SK-N-SH (cell line): ENCODE measurements around the gene STXBP1.
A peak's percentile ranks its signal among the peaks of the same experiment; 100 is the strongest.

Experiments
- CHD2 ChIP-seq: fragments of 150-350 bp; IDR thresholded peaks from 2 replicates; pipeline ENCODE4 v1.6.1; 2018; ENCODE audit warnings: low read length; ENCODE audit not compliant: partially characterized antibody
- EP300 ChIP-seq, 2 experiments: IDR thresholded peaks; 2 replicates each; pipeline versions ENCODE4 v1.4.0 to v1.6.1; 2012; ENCODE audit warnings: borderline replicate concordance in 1 of 2, low read depth in 1 of 2, low read length in 1 of 2
- EZH2phosphoT487 ChIP-seq: fragments of 200-600 bp; sonication (generic); IDR thresholded peaks from 2 replicates; pipeline ENCODE4 v1.6.1; 2017; ENCODE audit warnings: low read depth, mixed run types, mild to moderate bottlenecking, antibody characterized with exemption, moderate library complexity, borderline replicate concordance
- FOXJ3 ChIP-seq: sonication (generic); formaldehyde crosslinking; IDR thresholded peaks from 2 replicates; pipeline ENCODE4 v1.5.1; 2020; ENCODE audit warnings: mild to moderate bottlenecking, missing genetic modification reagents
- JUND ChIP-seq: IDR thresholded peaks from 2 replicates; pipeline ENCODE4 v1.4.0; 2012
- POLR2AphosphoS5 ChIP-seq: IDR thresholded peaks from 2 replicates; pipeline ENCODE4 v1.6.1; 2012; ENCODE audit warnings: low read depth, low read length
- RXRA ChIP-seq: IDR thresholded peaks from 2 replicates; pipeline ENCODE4 v1.4.0; 2012; ENCODE audit warnings: low read depth, mild to moderate bottlenecking, borderline replicate concordance
- SIN3A ChIP-seq: IDR thresholded peaks from 2 replicates; pipeline ENCODE4 v1.6.1; 2012; ENCODE audit warnings: low read depth, mild to moderate bottlenecking, low read length, moderate library complexity, borderline replicate concordance
- TAF1 ChIP-seq: IDR thresholded peaks from 2 replicates; pipeline ENCODE4 v1.6.1; 2012; ENCODE audit warnings: low read depth, mild to moderate bottlenecking, low read length, moderate library complexity, borderline replicate concordance
- YY1 ChIP-seq: IDR thresholded peaks from 2 replicates; pipeline ENCODE4 v1.4.0; 2012; ENCODE audit warnings: low read depth, mild to moderate bottlenecking
- TF ChIP-seq, protein P1 (sequence below): fragments of 200-600 bp; sonication (generic); IDR thresholded peaks from 2 replicates; pipeline ENCODE4 v1.6.1; 2017; ENCODE audit warnings: antibody characterized with exemption, mild to moderate bottlenecking, moderate library complexity
- TF ChIP-seq, protein P2 (sequence below): fragments of 150-350 bp; IDR thresholded peaks from 2 replicates; pipeline ENCODE4 v1.6.1; 2017; ENCODE audit warnings: antibody characterized with exemption, low read length, low read depth, borderline replicate concordance
- TF ChIP-seq, protein P3 (sequence below): IDR thresholded peaks from 2 replicates; pipeline ENCODE4 v1.4.0; 2012; ENCODE audit warnings: low read depth
- TF ChIP-seq, protein P4 (sequence below): IDR thresholded peaks from 2 replicates; pipeline ENCODE4 v1.6.1; 2012; ENCODE audit warnings: mild to moderate bottlenecking, low read depth, low read length, moderate library complexity

DNA sequence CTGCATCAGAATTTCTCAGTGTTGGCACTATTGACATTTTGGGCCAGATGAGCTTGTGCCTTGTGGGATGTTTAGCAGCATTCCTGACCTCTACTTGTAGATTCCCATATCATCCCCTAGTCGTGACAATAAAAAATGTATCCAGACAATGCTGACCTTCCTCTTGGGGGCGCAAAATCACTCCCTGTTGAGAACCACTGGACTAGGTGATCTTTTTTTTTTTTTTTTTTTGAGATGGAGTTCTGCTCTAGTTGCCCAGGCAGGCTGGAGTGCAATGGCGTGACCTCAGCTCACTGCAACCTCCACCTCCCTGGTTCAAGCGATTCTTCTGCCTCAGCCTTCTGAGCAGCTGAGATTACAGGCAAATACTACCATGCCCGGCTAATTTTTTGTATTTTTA, 22.6 kb downstream of the STXBP1 start:
- TF ChIP-seq SIN3A (no peak), TAF1 (no peak), POLR2AphosphoS5 (no peak), FOXJ3 (CRISPR knock-in tag) (no peak), CHD2 (no peak), JUND (no peak), EP300 (IDR thresholded peaks at IDR 0.05; ENCODE audit: borderline replicate concordance in 1 of 2, low read depth in 1 of 2, low read length in 1 of 2) (no peak), YY1 (no peak), RXRA (no peak), EZH2phosphoT487 (no peak)
- TF ChIP-seq, protein P1, sequence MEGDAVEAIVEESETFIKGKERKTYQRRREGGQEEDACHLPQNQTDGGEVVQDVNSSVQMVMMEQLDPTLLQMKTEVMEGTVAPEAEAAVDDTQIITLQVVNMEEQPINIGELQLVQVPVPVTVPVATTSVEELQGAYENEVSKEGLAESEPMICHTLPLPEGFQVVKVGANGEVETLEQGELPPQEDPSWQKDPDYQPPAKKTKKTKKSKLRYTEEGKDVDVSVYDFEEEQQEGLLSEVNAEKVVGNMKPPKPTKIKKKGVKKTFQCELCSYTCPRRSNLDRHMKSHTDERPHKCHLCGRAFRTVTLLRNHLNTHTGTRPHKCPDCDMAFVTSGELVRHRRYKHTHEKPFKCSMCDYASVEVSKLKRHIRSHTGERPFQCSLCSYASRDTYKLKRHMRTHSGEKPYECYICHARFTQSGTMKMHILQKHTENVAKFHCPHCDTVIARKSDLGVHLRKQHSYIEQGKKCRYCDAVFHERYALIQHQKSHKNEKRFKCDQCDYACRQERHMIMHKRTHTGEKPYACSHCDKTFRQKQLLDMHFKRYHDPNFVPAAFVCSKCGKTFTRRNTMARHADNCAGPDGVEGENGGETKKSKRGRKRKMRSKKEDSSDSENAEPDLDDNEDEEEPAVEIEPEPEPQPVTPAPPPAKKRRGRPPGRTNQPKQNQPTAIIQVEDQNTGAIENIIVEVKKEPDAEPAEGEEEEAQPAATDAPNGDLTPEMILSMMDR: peak; percentile 15; the same call in 1 of the 2 replicates
- TF ChIP-seq, protein P2, sequence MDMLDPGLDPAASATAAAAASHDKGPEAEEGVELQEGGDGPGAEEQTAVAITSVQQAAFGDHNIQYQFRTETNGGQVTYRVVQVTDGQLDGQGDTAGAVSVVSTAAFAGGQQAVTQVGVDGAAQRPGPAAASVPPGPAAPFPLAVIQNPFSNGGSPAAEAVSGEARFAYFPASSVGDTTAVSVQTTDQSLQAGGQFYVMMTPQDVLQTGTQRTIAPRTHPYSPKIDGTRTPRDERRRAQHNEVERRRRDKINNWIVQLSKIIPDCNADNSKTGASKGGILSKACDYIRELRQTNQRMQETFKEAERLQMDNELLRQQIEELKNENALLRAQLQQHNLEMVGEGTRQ: no peak
- TF ChIP-seq, protein P3, sequence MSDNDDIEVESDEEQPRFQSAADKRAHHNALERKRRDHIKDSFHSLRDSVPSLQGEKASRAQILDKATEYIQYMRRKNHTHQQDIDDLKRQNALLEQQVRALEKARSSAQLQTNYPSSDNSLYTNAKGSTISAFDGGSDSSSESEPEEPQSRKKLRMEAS: no peak
- TF ChIP-seq, protein P4, sequence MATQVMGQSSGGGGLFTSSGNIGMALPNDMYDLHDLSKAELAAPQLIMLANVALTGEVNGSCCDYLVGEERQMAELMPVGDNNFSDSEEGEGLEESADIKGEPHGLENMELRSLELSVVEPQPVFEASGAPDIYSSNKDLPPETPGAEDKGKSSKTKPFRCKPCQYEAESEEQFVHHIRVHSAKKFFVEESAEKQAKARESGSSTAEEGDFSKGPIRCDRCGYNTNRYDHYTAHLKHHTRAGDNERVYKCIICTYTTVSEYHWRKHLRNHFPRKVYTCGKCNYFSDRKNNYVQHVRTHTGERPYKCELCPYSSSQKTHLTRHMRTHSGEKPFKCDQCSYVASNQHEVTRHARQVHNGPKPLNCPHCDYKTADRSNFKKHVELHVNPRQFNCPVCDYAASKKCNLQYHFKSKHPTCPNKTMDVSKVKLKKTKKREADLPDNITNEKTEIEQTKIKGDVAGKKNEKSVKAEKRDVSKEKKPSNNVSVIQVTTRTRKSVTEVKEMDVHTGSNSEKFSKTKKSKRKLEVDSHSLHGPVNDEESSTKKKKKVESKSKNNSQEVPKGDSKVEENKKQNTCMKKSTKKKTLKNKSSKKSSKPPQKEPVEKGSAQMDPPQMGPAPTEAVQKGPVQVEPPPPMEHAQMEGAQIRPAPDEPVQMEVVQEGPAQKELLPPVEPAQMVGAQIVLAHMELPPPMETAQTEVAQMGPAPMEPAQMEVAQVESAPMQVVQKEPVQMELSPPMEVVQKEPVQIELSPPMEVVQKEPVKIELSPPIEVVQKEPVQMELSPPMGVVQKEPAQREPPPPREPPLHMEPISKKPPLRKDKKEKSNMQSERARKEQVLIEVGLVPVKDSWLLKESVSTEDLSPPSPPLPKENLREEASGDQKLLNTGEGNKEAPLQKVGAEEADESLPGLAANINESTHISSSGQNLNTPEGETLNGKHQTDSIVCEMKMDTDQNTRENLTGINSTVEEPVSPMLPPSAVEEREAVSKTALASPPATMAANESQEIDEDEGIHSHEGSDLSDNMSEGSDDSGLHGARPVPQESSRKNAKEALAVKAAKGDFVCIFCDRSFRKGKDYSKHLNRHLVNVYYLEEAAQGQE: no peak
